ENCODE data around the gene TMEM45B.
A peak's percentile ranks its signal among the peaks of the same experiment; 100 is the strongest.
"Not testable (repeated sequence)": the region's sequence is repeated elsewhere in the genome, so short reads cannot be mapped to it uniquely, and the experiment has no call there.

TMEM45B gene

DNA sequence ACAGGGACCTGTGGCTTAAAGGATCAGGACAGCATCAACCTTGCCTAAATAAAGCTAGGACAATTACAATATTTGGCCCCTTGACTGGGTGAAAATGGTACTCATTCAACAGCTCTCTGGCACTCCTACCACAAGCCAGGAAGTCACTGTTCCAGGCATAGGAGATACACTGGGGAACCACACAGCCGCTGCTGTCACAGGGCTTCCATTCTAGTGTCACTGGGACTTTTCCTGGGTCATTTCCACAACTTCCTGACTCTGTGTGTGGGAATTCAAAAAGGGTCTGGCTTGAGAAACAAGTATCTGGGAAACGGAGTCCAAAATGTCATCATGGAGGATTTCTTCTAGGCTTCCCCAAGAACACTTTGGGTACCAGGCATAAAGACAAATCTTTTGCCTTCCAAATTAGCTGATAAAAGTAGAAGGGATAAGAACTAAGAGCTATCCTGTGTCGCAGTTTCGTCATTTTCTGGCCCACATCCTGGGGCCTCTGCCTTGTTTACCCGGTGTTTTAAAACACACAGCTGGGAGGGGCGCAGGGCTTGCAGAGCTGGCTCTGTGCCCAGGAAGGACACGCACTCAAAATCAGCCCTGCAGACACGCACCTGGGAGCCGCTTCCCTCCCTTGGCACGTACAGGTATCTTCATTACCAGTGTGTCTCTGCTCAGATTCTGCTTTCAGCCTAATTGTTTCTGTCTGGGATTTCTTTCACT, 38.0 kb downstream of the TMEM45B start:
- DNase-seq = peak; percentile 91

DNA sequence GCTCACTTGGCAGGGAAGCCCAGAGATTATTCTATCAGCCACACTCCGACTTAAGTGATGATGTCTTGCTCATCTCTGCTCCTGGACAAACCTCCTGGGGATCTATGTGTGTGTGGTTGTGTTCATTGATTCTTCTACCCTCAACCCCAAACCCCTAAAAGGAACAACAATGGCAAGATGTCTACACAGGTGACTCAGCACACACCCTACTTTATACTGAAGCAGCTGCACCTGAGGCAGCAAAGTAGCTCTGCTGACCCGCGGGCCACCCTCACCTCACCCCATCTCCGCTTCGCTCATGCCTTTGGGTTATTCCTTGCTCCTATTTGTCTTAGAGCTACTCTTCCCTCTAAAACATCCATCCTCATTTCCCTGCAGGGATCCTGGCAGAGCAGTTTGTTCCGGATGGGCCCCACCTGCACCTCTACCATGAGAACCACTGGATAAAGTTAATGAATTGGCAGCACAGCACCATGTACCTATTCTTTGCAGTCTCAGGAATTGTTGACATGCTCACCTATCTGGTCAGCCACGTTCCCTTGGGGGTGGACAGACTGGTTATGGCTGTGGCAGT, 38.7 kb downstream of the TMEM45B start:
- no peak for DNase-seq

DNA sequence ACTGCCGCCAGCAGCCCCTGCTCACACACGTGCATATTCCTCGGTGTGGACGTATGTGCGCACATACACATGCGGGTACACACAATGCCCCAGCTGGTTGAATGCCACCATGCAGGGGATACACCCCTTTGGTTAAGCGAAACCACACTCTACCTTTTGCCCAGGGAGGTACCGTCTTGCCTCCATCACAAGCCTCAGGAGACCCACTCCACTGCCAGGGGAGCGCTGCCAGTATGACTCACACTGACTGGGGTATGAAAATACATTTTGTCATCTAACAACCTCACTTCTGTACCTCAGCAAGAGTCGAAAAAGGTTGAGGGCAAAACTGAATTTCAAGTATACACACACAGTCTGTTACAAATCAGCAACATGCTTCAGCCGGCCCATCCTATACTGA, 39.4 kb downstream of the TMEM45B start:
- no peak for DNase-seq

DNA sequence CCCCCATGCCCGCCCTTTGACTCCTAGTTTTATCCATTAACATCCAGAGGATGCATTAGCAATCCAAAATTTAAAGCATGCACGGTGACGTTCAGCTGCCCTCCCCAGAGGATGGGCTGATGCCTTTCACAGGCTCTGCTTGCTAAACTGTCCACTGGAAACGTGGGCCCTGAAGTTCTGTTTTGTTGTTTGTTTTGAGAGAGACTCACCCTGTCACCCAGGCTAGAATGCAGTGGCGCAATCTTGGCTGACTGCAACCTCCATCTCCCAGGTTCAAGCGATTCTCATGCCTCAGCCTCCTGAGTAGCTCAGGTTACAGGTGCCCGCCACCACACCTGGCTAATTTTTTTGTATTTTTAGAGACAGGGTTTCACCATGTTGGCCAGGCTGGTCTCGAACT, 40.4 kb downstream of the TMEM45B start:
- no peak for DNase-seq

DNA sequence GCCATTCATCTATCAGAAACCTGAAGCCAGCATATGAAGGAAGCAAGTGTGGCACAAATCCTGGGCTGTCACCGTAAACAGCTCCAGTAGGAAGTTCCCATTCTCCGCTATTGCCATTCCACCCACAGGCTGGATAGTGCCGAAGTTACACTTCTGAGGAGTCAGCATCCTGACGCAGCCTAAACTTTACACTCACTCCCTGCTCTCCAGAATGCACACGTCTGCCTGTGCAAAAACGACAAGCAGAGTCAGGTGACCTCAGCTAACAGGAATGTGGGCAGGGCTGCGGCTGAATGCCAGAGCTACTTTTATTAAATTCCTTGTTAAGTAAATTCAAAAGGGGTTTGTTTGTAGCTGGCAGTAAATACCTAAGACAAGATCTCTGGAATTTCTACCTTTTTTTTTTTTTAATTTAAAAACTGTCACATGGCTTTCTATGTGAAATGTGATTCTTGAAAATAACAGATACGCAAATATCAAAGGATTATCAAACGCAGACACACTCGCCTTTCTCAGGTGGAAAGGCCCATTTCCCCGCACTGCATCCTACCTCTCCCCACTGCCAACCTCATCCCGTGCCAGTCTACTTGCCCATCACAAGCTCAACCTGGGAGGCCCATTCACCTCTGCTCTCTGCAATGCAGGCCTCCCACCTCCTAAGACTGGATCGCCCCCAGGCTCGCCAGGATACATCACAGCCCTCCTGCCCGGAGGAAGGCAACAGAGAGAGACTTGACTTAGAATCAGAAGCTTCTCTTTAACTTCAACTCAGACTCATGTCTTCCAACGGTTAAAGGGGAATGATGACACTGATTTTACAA, 46.3 kb downstream of the TMEM45B start:
- DNase-seq = no peak

DNA sequence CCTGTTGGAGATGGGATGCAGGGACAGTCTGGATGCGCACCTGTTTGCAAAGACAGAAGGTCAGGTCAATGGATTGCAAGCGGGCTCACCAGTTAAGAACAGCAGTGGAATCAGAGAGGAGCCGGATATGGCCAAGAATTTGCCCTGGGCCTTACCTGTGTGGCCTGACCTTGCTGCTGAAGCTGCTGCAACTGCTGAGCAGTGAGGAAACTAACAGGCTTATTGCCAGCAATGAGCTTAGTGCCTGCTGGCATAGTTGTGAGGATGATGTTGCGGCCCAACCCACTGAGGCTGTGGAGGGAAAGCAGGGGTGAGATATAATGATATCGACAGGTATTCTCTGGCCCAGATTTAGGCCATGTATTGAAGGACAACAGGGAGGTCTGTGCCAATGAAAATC, 49.2 kb downstream of the TMEM45B start:
- no peak for DNase-seq

DNA sequence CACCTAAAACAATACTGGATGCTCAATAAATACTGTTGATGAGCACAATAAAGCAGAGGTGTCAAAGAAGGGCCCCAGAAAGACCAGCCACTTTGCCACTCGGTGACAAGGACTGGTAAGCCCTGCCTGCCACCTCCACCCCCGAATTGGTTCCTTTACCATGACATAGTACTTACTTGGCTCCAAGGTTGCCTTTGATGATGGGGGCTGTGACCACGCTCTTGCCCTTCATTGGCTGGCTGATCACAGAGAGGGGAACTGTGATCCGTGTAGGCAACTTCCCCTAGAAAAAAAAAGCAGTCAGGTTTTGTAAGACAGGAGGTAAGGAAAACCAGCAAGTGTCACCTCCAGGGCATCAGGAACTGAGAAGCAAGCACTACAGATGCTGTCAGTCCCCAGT, 50.1 kb downstream of the TMEM45B start:
- no peak for DNase-seq

DNA sequence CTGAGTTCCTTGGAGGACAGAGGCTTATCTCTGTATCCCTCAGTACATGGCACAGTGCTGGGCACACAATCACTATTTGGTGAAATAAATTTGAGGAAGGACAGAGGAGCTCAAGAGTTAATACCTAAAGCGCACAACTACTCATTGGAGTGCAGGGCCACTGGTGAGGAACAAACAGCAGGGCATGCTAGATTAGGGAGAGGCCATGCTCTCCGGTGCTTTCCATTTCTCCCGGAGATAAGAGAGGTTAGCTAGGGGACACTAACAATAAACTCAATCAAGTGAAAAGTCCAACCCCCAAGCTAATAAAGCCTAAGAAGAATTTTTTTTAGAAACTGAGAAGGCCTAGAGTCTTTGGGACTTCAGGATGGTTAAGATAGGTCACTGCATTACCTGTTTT, 50.7 kb downstream of the TMEM45B start:
- no peak for DNase-seq

DNA sequence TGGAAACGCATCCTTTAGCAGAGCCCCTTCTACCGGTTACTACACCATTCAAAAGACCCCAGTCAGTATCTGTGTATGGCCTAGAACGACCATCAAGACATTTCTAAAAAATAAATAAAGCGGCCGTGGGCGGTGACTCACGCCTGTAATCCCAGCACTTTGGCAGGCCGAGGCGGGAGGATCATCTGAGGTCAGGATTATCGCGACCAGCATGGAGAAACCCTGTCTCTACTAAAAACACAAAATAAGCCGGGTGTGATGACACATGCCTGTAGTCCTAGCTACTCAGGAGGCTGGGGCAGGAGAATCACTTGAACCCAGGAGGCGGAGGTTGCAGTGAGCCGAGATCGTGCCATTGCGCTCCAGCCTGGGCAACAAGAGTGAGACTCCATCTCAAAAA, 53.0 kb downstream of the TMEM45B start:
- DNase-seq = not testable (repeated sequence)

DNA sequence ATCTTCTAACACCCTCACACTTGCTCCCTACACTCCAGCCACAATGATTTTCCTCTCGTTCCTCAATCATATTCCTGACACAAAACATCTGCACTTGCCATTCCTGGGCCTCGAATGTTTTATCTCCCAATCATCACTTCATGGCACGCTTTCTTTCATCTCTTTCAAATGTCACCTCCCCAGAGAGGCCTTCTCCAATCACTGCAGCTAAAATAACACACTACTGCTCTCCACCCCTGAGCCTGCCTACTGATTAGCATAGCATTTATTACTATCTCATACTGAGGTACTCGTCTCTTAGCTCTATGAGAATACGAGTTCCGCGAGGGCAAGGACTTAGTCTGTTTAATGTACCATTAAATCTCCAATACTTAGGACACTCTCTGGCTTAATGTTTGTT, 56.3 kb downstream of the TMEM45B start:
- no peak for DNase-seq

DNA sequence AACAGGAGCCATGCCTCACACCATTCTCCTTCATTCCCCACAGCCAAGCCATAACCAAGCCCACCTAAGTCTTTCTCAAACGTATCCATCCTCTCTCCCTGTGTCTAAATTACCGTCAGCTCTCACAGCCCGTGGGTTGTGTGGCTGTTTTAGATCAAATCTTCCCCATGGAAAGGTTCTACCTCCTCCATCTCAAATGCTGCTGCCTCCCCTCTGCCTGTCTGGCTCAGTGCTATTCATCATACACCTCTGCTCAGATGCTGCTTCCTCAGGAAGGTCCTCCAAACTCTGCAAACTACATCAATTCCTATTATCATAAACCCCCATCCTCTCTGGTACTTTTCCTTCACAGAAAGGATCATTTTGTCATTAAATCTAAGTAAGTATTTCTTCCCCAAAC, 64.7 kb downstream of the TMEM45B start:
- no peak for DNase-seq

DNA sequence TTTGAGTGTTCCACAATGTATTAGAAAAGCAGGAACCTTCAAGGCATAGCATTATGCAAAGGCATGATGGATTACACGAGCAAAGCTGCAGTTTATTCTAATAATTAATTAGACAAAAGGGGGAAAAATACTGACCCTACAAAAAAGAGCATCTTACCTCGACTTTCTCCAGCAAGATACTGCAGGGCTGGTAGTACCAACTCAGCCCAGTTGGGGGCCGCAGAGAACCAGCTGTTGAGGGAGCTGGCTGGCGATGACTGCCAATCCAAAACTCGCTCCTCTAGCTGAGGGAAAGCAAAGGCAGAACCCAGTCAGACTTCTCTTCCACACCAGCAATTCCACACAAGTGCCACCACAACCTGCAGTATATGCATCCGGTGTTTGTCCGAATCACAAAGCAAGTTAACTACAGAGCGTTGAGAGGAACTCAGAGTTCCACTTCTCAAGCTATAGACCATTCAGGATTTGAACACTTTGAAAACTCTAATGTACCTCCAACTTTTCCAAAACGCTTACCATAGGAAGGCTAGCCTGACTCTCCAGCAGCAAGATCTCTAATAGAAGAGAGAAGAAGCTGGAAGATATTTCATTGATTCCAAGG, 66.0 kb downstream of the TMEM45B start:
- DNase-seq = no peak

DNA sequence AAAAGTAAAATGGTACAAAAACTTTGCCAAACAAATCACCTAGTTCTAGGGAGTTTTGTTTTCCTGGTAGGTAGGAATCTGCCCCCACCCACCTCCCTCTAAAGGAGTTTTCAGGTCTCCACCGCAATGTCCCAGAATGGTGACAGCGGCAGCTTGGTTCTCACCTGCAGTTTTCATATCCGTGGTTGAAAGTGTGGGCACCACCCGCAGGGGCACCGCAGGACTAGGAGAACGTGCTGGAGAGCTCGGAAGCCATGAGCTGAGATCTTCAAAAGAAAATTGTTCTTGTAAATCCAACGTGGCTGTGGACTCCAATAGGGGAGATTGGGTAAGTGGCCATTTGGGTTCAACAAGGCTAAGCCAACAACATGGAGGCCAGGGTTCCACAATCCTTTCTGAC, 68.9 kb downstream of the TMEM45B start:
- no peak for DNase-seq

DNA sequence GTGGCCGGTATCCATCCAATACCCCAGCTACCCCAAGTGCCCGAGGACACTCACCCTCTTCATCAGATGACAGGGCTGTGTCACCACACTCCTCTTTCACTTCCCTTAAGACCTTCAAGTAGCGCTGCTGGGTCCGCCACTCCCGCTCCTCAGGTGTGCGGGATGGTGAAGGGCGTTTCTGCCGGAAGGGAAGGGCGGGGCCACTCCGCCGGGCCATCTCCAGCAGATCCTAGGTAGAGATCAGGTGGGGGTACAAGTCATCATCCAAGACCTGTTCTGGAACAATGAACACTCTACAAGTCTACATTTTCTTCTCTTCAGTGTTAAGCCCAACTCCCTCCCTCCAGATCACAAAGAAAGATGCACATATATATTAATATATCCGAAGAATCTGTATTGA, 69.7 kb downstream of the TMEM45B start:
- no peak for DNase-seq

DNA sequence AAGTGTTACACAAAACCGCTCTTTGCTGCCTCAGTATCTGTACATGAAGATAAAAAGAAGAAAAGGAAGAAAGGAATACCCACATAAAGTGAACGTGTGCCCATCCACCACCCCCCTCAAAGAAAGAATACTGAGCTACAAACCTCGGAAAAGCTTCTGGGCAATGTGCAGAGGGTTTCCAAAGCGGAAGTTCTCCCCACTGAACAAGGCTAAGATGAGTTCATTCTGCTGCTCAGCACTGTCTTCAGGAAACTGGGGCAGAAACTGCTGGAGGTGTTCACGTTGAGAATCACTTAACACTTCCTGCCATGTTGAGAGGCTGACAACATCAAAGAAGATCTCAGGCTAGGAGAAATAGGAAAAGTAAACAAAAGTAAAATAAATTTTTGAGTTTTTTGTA, 72.8 kb downstream of the TMEM45B start:
- no peak for DNase-seq

DNA sequence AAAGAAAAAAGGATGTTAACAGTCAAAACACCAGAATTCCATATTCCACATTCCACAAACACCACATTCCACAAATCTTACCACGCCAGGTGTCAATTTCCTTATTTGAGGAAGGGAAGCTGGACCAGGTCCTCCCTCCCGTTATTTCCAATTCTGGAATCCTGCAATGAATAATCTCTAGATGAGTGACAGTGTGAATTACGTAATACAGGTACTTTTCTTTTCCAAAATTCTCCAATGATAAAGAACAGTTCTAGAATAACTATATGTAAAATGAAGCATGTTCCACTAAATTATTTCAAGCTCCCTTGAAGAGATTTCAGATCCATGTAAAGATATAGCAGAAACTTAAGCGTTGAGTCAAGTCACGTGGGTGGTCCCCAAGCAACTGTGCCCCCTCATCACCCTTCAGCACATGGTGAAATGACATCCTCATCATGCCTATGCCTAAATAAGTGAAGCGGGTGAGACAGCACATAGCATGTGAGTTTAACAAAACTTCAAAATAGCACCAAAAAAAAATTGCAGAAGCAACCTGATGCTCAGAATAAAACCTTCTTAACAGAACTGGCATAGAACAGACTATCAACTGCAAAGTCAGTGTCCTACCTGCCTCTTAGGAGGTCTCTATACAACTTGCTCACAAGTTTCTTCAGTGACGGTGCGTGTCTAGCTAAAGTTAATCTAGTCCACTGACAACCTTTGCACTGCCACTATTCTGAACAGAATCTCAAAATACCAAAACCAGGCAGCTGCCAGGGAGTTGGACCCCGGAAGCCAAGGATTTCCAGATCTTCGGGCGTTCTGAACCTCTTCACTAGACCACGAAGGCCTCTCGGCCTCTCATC, 78.9 kb downstream of the TMEM45B start:
- no peak for DNase-seq

DNA sequence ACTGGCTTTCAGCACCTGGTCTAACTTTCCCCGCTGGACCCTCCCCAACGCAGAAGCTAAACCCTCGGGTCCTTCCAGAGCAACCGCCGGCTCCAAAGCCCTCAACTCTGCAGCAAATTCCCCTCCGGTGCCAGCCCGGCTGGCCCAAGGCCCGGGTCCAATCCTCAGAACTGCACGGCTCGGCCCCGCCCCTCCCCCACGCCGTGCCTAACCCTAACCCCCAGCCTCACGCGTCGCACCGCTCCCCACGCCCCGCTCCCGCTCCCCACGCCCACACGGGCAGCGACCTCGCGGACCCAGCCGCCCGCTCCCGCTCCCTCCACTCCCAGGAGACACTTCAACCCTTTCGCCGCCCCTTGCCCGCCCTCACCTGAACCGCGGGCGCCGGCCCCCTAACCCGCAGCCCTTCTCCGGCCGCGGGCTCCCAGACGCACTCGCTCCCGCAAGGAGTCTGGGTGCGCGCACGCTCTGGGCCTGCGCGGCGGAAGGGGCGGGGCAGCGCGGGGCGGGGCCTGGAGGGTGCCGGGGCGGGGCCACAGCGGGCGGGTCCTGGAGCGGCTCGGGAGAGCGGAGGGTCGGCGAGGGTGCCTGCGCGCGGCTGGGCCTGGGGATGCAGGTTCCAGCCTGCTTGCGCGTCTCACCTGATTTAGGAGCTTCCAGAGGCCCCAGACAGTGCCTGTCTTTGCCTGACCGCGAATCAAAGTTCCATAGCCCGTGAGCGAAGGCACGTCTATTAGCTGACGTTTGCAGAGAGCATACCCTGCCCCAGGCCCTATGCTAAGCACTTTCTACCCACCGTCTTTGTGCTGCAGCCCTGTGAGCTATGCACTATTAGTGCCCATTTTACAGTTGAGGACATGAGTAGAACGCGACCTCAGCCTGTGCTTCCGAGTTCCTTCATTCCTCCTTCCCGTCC, 79.7 kb downstream of the TMEM45B start, which contains the start of gene NFRKB:
Gene NFRKB, minus strand, starts transcription at position 453 of the 916 bp plus-strand sequence. CDS start 2,729 bp downstream, outside the sequence.
- peak; percentile 81 for DNase-seq

DNA sequence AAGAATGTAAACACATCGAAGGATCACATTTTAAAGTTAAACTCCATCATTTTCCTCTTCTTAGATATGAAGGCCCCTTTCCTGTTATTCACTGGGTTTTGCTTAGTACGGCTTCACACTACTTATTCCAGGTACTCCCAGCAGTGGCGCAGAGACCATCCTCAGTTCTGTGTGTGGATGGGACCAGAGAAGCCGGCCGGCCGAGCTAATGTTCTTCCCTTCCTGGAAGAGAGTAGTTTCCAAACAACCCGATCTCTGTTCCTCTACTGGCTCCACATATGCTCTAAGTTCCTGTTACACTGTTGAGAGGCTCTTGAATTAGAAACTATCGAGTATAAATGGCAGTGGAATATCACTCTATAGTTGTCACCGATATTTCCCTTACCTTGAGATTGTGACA, 80.4 kb downstream of the TMEM45B start:
- no peak for DNase-seq

DNA sequence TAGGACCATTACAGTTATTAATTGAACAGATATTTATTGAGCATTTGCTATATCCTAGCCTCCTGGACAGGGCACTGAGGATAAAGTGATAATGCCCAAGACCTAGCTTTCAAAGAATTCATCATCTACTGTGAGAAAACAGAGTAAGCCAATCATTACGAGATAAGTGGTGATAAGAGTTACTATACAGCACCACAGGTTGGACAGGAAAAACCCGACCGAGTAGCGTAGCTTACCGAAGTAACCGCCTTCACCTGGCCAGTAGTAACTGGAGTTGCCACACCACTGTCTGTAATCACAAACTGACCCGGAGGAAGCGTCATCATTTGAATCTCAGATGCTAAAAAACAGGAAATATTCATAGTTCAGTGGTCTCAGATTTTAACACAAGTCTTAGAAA, 89.8 kb downstream of the TMEM45B start:
- DNase-seq = no peak
